ENCODE measurements around the gene RMRP.

RMRP gene

GRCh38 chr9:35657546-35658136 is at the start of gene RMRP:
TSS of gene RMRP (minus strand) at chr9:35658019.
- DNase-seq, result peak; percentile 97

- DNase-seq, result no peak
Observed at GRCh38 chr9:35706951-35707350, 49.1 kb upstream of the RMRP start.

- DNase-seq, result no peak
Observed at GRCh38 chr9:35705836-35706430, 48.1 kb upstream of the RMRP start.

GRCh38 chr9:35705372-35705771 is 47.6 kb upstream of the RMRP start:
- DNase-seq, result no peak

- DNase-seq, result no peak
Observed at GRCh38 chr9:35703906-35704672, 46.3 kb upstream of the RMRP start.

GRCh38 chr9:35702696-35703095 is 44.9 kb upstream of the RMRP start:
- no peak for DNase-seq

GRCh38 chr9:35700942-35701341 is 43.1 kb upstream of the RMRP start:
- no peak for DNase-seq

- no peak for DNase-seq
Observed at GRCh38 chr9:35700031-35700430, 42.2 kb upstream of the RMRP start.

- DNase-seq, result no peak
Observed at GRCh38 chr9:35698231-35698630, 40.4 kb upstream of the RMRP start.

GRCh38 chr9:35697486-35697885 is 39.7 kb upstream of the RMRP start:
- DNase-seq, result no peak

- peak; percentile 36 for DNase-seq
Observed at GRCh38 chr9:35696520-35697215, 38.8 kb upstream of the RMRP start.

GRCh38 chr9:35695943-35696401 is 38.2 kb upstream of the RMRP start:
- DNase-seq, result no peak

GRCh38 chr9:35691757-35692301 is 34.0 kb upstream of the RMRP start:
- no peak for DNase-seq

- no peak for DNase-seq
Observed at GRCh38 chr9:35691334-35691650, 33.5 kb upstream of the RMRP start.

- DNase-seq, result peak; percentile 2
Observed at GRCh38 chr9:35690614-35691333, 33.0 kb upstream of the RMRP start.

- no peak for DNase-seq
Observed at GRCh38 chr9:35690294-35690613, 32.4 kb upstream of the RMRP start.

GRCh38 chr9:35689542-35690293 is 31.9 kb upstream of the RMRP start, which contains the start of gene TPM2:
TSS of gene TPM2 (minus strand) at chr9:35689925. CDS start at chr9:35689817, 108 bp downstream.
- no peak for DNase-seq

GRCh38 chr9:35688558-35689541 is 31.0 kb upstream of the RMRP start:
- DNase-seq, result no peak

- DNase-seq, result no peak
Observed at GRCh38 chr9:35687972-35688557, 30.2 kb upstream of the RMRP start.

GRCh38 chr9:35687306-35687705 is 29.5 kb upstream of the RMRP start:
- no peak for DNase-seq

All from NCI-H1105 treated with DMSO at 0.1 percent for 48 hours (cell line).